HL-60/S4 treated with phorbol 12-myristate 13-acetate at 8.2 ng/mL for 4 days and 3 days (cell line): ENCODE data around the gene PLXNB3.
"Not testable (repeated sequence)": the region's sequence is repeated elsewhere in the genome, so short reads cannot be mapped to it uniquely, and the experiment has no call there.

Source experiments
- in situ Hi-C: fragments of 300-500 bp; cut with MboI; formaldehyde crosslinking; loops from 2 replicates; pipeline ENCODE4 v1.15.0; 2022; ENCODE audit warnings: low sequenced_read_pairs

The PLXNB3 gene

GRCh38 chrX:153806999-153807575, 43.0 kb downstream of the PLXNB3 start:
- in situ Hi-C loops: no loop called here

- in situ Hi-C loops: no loop called here
Observed at GRCh38 chrX:153807976-153808375, 43.9 kb downstream of the PLXNB3 start.

- in situ Hi-C loops: no loop called here
Observed at GRCh38 chrX:153812220-153812619, 48.2 kb downstream of the PLXNB3 start.

- in situ Hi-C loops: no loop called here
Observed at GRCh38 chrX:153813161-153813560, 49.1 kb downstream of the PLXNB3 start.

- in situ Hi-C loops: no loop called here
Observed at GRCh38 chrX:153814591-153815315, 50.7 kb downstream of the PLXNB3 start.

- in situ Hi-C loops: no loop called here
Observed at GRCh38 chrX:153816831-153817690, 53.0 kb downstream of the PLXNB3 start.

- in situ Hi-C loops: not testable (repeated sequence)
Observed at GRCh38 chrX:153818064-153818463, 54.0 kb downstream of the PLXNB3 start.

GRCh38 chrX:153818571-153819383, 54.7 kb downstream of the PLXNB3 start:
- in situ Hi-C loops: no loop called here

GRCh38 chrX:153819384-153820040, 55.5 kb downstream of the PLXNB3 start:
- in situ Hi-C loops: no loop called here

GRCh38 chrX:153820601-153821000, 56.6 kb downstream of the PLXNB3 start:
- in situ Hi-C loops: no loop called here

- in situ Hi-C loops: no loop called here
Observed at GRCh38 chrX:153821066-153821465, 57.0 kb downstream of the PLXNB3 start.

GRCh38 chrX:153824348-153824747, 60.3 kb downstream of the PLXNB3 start:
- in situ Hi-C loops: no loop called here

- in situ Hi-C loops: no loop called here
Observed at GRCh38 chrX:153825042-153825441, 61.0 kb downstream of the PLXNB3 start.
